DND-41 (cell line): ENCODE measurements around the gene C1orf167.

Source experiments
- CTCF ChIP-seq: IDR thresholded peaks from 2 replicates; pipeline ENCODE4 v1.5.1; 2012; ENCODE audit warnings: borderline replicate concordance, low read length, moderate library complexity, mild to moderate bottlenecking; ENCODE audit not compliant: poor library complexity, severe bottlenecking; ENCODE audit errors: extremely low read depth
- EZH2 ChIP-seq: IDR thresholded peaks from 3 replicates; pipeline ENCODE4 v1.6.1; 2012; ENCODE audit warnings: borderline replicate concordance, low read depth, mild to moderate bottlenecking, moderate library complexity, low read length, inconsistent platforms; ENCODE audit not compliant: severe bottlenecking

DNA sequence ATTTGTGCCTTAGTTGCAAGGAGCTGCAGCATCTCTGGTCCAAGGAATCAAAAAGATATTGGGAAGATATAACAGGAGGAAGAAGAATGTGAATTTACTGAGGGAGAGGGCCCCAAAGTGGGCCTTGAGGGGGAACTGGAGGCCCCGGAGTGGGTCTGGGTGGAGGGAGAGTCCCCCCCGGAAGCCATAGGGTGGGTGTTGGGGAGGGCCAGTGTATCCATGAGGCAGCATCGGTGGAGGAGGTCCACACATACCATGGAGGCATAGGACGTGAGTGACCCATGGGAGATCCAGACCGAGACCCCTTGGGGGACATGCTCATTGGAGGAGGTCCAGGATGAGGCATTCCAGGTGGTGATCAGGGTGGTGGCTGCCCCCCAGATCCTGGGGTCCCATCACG lies 708 bp upstream of the C1orf167 start:
- TF ChIP-seq CTCF (no peak), EZH2 (no peak)
